CD4-positive, alpha-beta T cell treated with Interleukin-2 at 100 ng/mL for 4 hours (primary cell): ENCODE data around the gene SAMMSON.

Source experiments
- DNase-seq: peaks from one replicate; pipeline ENCODE4 v3.0.0-alpha.2; 2020; ENCODE audit warnings: low spot score

The SAMMSON gene

GRCh38 chr3:69999140-70000027, at the start of gene SAMMSON:
Gene SAMMSON (plus strand): TSS chr3:69999733.
- no peak for DNase-seq

GRCh38 chr3:69951616-69952015, 47.9 kb upstream of the SAMMSON start:
- DNase-seq, result no peak

- no peak for DNase-seq
These were observed 40.0 kb upstream of the SAMMSON start for GRCh38 chr3:69959581-69959980.

- DNase-seq, result no peak
These were observed 37.7 kb upstream of the SAMMSON start for GRCh38 chr3:69961706-69962439.

GRCh38 chr3:69963643-69964042, 35.9 kb upstream of the SAMMSON start:
- DNase-seq, result no peak

- DNase-seq, result no peak
These were observed 32.4 kb upstream of the SAMMSON start for GRCh38 chr3:69967156-69967555.

- DNase-seq, result no peak
These were observed 28.7 kb upstream of the SAMMSON start for GRCh38 chr3:69970827-69971226.

GRCh38 chr3:69972672-69973071, 26.9 kb upstream of the SAMMSON start:
- no peak for DNase-seq

GRCh38 chr3:69976021-69976420, 23.5 kb upstream of the SAMMSON start:
- no peak for DNase-seq

GRCh38 chr3:69983546-69984265, 15.8 kb upstream of the SAMMSON start:
- no peak for DNase-seq

GRCh38 chr3:69985266-69985665, 14.3 kb upstream of the SAMMSON start:
- DNase-seq, result no peak

GRCh38 chr3:69986419-69986818, 13.1 kb upstream of the SAMMSON start:
- no peak for DNase-seq

GRCh38 chr3:69987833-69988232, 11.7 kb upstream of the SAMMSON start:
- DNase-seq, result no peak

GRCh38 chr3:69993757-69994156, 5.8 kb upstream of the SAMMSON start:
- no peak for DNase-seq

GRCh38 chr3:69994919-69995318, 4.6 kb upstream of the SAMMSON start:
- DNase-seq, result no peak

- no peak for DNase-seq
These were observed 1.8 kb upstream of the SAMMSON start for GRCh38 chr3:69997631-69998307.

GRCh38 chr3:69998759-69999139, 784 bp upstream of the SAMMSON start:
- no peak for DNase-seq

- no peak for DNase-seq
These were observed 486 bp downstream of the SAMMSON start for GRCh38 chr3:70000028-70000410.

- no peak for DNase-seq
These were observed 1.1 kb downstream of the SAMMSON start for GRCh38 chr3:70000563-70001081.

GRCh38 chr3:70003119-70003518, 3.6 kb downstream of the SAMMSON start:
- no peak for DNase-seq

GRCh38 chr3:70006089-70006488, 6.6 kb downstream of the SAMMSON start:
- DNase-seq, result no peak

- no peak for DNase-seq
These were observed 10.8 kb downstream of the SAMMSON start for GRCh38 chr3:70010346-70010745.
